Ishikawa (cell line): ENCODE measurements around the gene SRRM5.

Experiments used
- CEBPB ChIP-seq: IDR thresholded peaks from 2 replicates; pipeline ENCODE4 v1.6.1; 2012
- CREB1 ChIP-seq: IDR thresholded peaks from 2 replicates; pipeline ENCODE4 v1.6.1; 2012; ENCODE audit warnings: low read depth
- EGR1 ChIP-seq: IDR thresholded peaks from 2 replicates; pipeline ENCODE4 v1.6.1; 2012
- EP300 ChIP-seq: IDR thresholded peaks from 2 replicates; pipeline ENCODE4 v1.6.1; 2012; ENCODE audit warnings: borderline replicate concordance
- FOXM1 ChIP-seq: IDR thresholded peaks from 2 replicates; pipeline ENCODE4 v1.6.1; 2012; ENCODE audit warnings: low read depth, borderline replicate concordance
- MAX ChIP-seq: IDR thresholded peaks from 2 replicates; pipeline ENCODE4 v1.6.1; 2012
- NFIC ChIP-seq: IDR thresholded peaks from 2 replicates; pipeline ENCODE4 v1.6.1; 2012
- RAD21 ChIP-seq: IDR thresholded peaks from 2 replicates; pipeline ENCODE4 v1.6.1; 2012; ENCODE audit warnings: low read depth
- REST ChIP-seq: IDR thresholded peaks from 2 replicates; pipeline ENCODE4 v1.6.1; 2012; ENCODE audit warnings: low read depth, mild to moderate bottlenecking
- TAF1 ChIP-seq: IDR thresholded peaks from 2 replicates; pipeline ENCODE4 v1.6.1; 2012; ENCODE audit warnings: low read depth, mild to moderate bottlenecking
- TCF12 ChIP-seq: IDR thresholded peaks from 2 replicates; pipeline ENCODE4 v1.6.1; 2012; ENCODE audit warnings: low read depth
- TEAD4 ChIP-seq: IDR thresholded peaks from 2 replicates; pipeline ENCODE4 v1.6.1; 2012
- USF1 ChIP-seq: IDR thresholded peaks from 2 replicates; pipeline ENCODE4 v1.6.1; 2012
- YY1 ChIP-seq: IDR thresholded peaks from 2 replicates; pipeline ENCODE4 v1.6.1; 2012; ENCODE audit warnings: low read depth
- ZBTB7A ChIP-seq: IDR thresholded peaks from 2 replicates; pipeline ENCODE4 v1.6.1; 2012; ENCODE audit warnings: low read depth

The SRRM5 gene

GRCh38 chr19:43589277-43589676, 22.6 kb upstream of the SRRM5 start:
- TF ChIP-seq TEAD4 (no peak), CEBPB (no peak), REST (no peak), FOXM1 (no peak), ZBTB7A (no peak), CREB1 (no peak), TCF12 (no peak), EP300 (no peak), EGR1 (no peak), TAF1 (no peak)

GRCh38 chr19:43589678-43590077, 22.2 kb upstream of the SRRM5 start:
- TF ChIP-seq ZBTB7A (no peak), REST (no peak), MAX (no peak), FOXM1 (no peak)

GRCh38 chr19:43591904-43592772, 19.8 kb upstream of the SRRM5 start:
- TF ChIP-seq MAX (no peak), YY1 (no peak)

GRCh38 chr19:43592800-43593350, 19.0 kb upstream of the SRRM5 start:
- TF ChIP-seq EGR1 (no peak), CREB1 (no peak), ZBTB7A (no peak), MAX (no peak), REST (no peak), YY1 (no peak), NFIC (no peak), CEBPB (no peak), TAF1 (no peak), TEAD4 (no peak), FOXM1 (no peak), RAD21 (no peak), EP300 (no peak), TCF12 (no peak), USF1 (no peak)

GRCh38 chr19:43594081-43594697, 17.7 kb upstream of the SRRM5 start:
- TF ChIP-seq EGR1, result no peak
- no peak for TF ChIP-seq CEBPB
- no peak for TF ChIP-seq TEAD4
- no peak for TF ChIP-seq TCF12
- no peak for TF ChIP-seq CREB1
- no peak for TF ChIP-seq TAF1
- TF ChIP-seq RAD21, result no peak
- TF ChIP-seq EP300, result no peak
- TF ChIP-seq NFIC, result no peak
- no peak for TF ChIP-seq YY1
